HepG2 (cell line): Measurements from ENCODE around the gene STX8.
A peak's percentile ranks its signal among the peaks of the same experiment; 100 is the strongest.

Experiments
- CTCF ChIP-seq: sonication (generic); formaldehyde crosslinking; IDR thresholded peaks from 2 replicates; pipeline ENCODE4 v1.5.0; 2020; ENCODE audit warnings: mild to moderate bottlenecking, missing genetic modification reagents, moderate library complexity
- JUNB ChIP-seq: sonication (generic); formaldehyde crosslinking; IDR thresholded peaks from 2 replicates; pipeline ENCODE4 v1.8.0; 2022; ENCODE audit warnings: missing genetic modification reagents, mild to moderate bottlenecking, borderline replicate concordance

DNA sequence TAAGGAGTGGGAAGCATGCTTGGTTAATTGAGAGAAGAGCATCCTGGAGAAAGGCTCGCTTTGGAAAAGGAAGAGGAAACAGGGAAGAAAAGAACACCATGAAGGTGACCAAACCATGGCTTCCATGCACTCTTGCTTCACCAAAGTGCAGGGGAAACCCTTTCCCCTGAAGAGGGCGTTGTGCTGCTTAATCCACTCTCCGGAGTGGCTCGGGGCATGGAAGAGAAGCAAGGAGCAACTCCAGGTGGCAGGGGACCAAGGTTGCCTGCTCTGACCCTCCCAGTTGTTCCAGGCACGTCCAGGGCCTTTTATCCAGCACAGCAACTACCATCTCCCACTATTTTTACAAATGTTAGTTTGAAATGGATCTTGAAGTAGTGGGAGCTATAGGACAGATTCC lies 108.1 kb downstream of the STX8 start:
- TF ChIP-seq CTCF (peak; percentile 37; the same call in 1 of the 2 replicates), JUNB (CRISPR knock-in tag) (no peak)
